Adrenal gland (tissue), 12 donors: Measurements from ENCODE around the gene GLIS1. TPM values are rescaled to one million over a fixed set of nuclear protein-coding genes. Genes with fewer than 3 reads are reported as not detected.

ENCODE experiments used
- DNase-seq, 7 donors: peaks; one replicate each; pipeline ENCODE4 v3.0.0-alpha.2; 2019 to 2020
- H3K27ac ChIP-seq, 5 donors: fragments of 200-600 bp; sonication (generic) in 4 of 5; 1 replicate in 3 of 5; 2 replicates in 2 of 5; pipeline versions ENCODE4 v1.5.1 to v1.8.0; 2016 to 2020; ENCODE audit warnings: mild to moderate bottlenecking in 1 of 5
- H3K27me3 ChIP-seq: fragments of 200-600 bp; 2 replicates; pipeline ENCODE4 v1.8.0; 2021
- H3K36me3 ChIP-seq, 2 donors: fragments of 200-600 bp; replicated peaks in 1 of 2; 1 replicate in 1 of 2; 2 replicates in 1 of 2; pipeline versions ENCODE4 v1.5.1 to v1.8.0; 2018 to 2022
- H3K4me1 ChIP-seq, 2 donors: fragments of 200-600 bp; replicated peaks in 1 of 2; 1 replicate in 1 of 2; 2 replicates in 1 of 2; pipeline versions ENCODE4 v1.5.1 to v1.8.0; 2018 to 2021
- H3K4me3 ChIP-seq, 4 donors: fragments of 200-600 bp; sonication (generic) in 3 of 4; one replicate each; pipeline ENCODE4 v1.5.1; 2016 to 2018
- H3K9me3 ChIP-seq, 3 donors: fragments of 200-600 bp; sonication (generic) in 1 of 3; replicated peaks in 1 of 3; 1 replicate in 2 of 3; 2 replicates in 1 of 3; pipeline versions ENCODE4 v1.5.1 to v1.8.0; 2016 to 2021
- POLR2A ChIP-seq, 2 donors: fragments of 450-650 bp; IDR thresholded peaks; one replicate each; pipeline ENCODE4 v1.6.1; 2017; ENCODE audit warnings: antibody characterized with exemption in 2 of 2, mild to moderate bottlenecking in 2 of 2, moderate library complexity in 1 of 2
- WGBS, 4 donors: extraction: QIAGEN DNeasy Blood & Tissue Kit in 2 of 4; methylation state at CpG; one replicate each; pipeline versions ENCODE4 v1.1.5 to v1.1.7; 2013 to 2017; 5-methylcytosine and 5-hydroxymethylcytosine counted together
- intact Hi-C, 2 donors: fragments of 100-400 bp; cut with DNase I; formaldehyde crosslinking; loops; one replicate each; pipeline versions ENCODE4 v1.14.1 to v1.15.0; 2022 to 2023
- polyA plus RNA-seq, 3 donors: library from polyadenylated mRNA; stranded (reverse); fragments of 200-250 nt in 2 of 3; fragments of 350-450 nt in 1 of 3; fragmentation: Illumina TruSeq in 1 of 3; extraction: RNeasy Lipid Tissue Mini Kit (QIAGEN cat#74804) in 1 of 3; gene quantifications; one replicate each; pipeline ENCODE4 v1.2.3, GENCODE V29; 2013 to 2014
- total RNA-seq, 9 donors: library from RNA; depleted of rRNA in 4 of 9; stranded (reverse); fragments of >200 nt in 4 of 9; fragments of 120-200 nt in 1 of 9; fragmentation: NEBNext Ultra II Directional in 1 of 9; extraction: Animal tissue kit (Norgen Biotek cat#: 25700) in 1 of 9; gene quantifications; one replicate each; pipeline versions ENCODE4 v1.1.0 to v1.2.4, GENCODE V29; 2013 to 2023
- TF ChIP-seq, protein P1 (sequence below), 6 experiments: fragments of 450-650 bp in 4 of 6; fragments of 200-600 bp in 2 of 6; sonication (generic) in 1 of 6; IDR thresholded peaks; 1 replicate in 5 of 6; 2 replicates in 1 of 6; pipeline versions ENCODE4 v1.5.1 to v1.8.0; 2016 to 2021; ENCODE audit warnings: antibody characterized with exemption in 6 of 6, mild to moderate bottlenecking in 2 of 6, moderate library complexity in 1 of 6
- donor health status: healthy with polysubstance abuse.
- donor health status: Bipolar disorder and iron deficiency.
- donor health status: DM: yes; HTN: yes; CAD: no.
- donor health status: DM: no; HTN: no; CAD: no.
- donor health status: DM: no; HTN: no; CAD: no.
- donor health status: DM: yes; HTN: yes; CAD: no.

Gene GLIS1
- total and polyA plus RNA-seq, 12 donors, result 0.08 to 0.37 (median 0.14) TPM; not detected in 6

DNA sequence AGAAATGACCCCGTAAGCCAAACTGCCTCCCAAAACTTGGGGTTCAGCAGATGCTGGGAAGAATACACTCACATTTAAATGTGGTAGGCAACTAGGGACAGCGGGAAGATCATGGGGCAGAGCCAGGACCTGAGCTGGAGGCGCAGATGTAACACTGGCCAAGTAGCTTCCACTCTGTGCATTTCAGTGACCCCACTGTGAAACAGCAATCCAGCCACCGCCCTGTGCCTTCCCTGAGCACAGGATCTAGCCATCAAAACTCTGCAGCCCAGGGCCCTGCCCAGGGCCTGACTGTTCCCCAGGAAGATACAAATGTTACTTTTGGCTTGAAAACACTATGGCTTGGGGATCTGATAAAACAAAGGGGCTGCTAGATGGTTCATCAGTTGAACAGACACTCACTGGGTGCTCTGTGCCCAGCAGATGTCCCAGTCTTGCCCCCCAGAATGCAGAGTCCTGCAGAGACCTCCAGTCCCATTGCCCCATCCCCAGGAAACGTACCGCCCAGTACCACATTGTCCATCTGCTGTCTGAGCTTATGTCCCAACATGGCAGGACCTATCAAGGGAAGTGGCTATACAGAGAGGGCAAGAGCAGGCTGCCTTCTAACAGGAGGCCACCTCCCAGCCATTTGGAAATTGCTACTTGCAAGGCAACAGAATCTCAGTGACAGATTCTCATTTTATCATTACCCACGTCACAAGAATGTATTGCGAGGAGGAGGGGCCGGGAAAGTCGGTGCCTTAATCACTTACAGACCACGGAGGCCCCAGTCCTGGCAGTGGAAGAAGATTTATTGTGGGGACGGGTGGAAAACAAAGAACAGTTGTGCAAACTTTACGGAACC lies 155.7 kb downstream of the GLIS1 start:
- H3K4me1 ChIP-seq, result no peaks in the 10 kb centered on the region
- 76 to 89% (median 89%) methylated on average over 11 to 13 of the region's 13 CpGs for WGBS, 4 donors
- DNase-seq, result no peak
- intact Hi-C loops, result no loop called here
- no peak overlapping the region for H3K27ac ChIP-seq
- no peaks in the 10 kb centered on the region for H3K9me3 ChIP-seq
- H3K36me3 ChIP-seq, result no peaks in the 10 kb centered on the region
- no peak overlapping the region for H3K4me3 ChIP-seq
- TF ChIP-seq, protein P1, sequence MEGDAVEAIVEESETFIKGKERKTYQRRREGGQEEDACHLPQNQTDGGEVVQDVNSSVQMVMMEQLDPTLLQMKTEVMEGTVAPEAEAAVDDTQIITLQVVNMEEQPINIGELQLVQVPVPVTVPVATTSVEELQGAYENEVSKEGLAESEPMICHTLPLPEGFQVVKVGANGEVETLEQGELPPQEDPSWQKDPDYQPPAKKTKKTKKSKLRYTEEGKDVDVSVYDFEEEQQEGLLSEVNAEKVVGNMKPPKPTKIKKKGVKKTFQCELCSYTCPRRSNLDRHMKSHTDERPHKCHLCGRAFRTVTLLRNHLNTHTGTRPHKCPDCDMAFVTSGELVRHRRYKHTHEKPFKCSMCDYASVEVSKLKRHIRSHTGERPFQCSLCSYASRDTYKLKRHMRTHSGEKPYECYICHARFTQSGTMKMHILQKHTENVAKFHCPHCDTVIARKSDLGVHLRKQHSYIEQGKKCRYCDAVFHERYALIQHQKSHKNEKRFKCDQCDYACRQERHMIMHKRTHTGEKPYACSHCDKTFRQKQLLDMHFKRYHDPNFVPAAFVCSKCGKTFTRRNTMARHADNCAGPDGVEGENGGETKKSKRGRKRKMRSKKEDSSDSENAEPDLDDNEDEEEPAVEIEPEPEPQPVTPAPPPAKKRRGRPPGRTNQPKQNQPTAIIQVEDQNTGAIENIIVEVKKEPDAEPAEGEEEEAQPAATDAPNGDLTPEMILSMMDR (IDR thresholded peaks at IDR 0.05), result no peak
- no peak for TF ChIP-seq POLR2A (IDR thresholded peaks at IDR 0.05)
- H3K27me3 ChIP-seq, result no peaks in the 10 kb centered on the region

DNA sequence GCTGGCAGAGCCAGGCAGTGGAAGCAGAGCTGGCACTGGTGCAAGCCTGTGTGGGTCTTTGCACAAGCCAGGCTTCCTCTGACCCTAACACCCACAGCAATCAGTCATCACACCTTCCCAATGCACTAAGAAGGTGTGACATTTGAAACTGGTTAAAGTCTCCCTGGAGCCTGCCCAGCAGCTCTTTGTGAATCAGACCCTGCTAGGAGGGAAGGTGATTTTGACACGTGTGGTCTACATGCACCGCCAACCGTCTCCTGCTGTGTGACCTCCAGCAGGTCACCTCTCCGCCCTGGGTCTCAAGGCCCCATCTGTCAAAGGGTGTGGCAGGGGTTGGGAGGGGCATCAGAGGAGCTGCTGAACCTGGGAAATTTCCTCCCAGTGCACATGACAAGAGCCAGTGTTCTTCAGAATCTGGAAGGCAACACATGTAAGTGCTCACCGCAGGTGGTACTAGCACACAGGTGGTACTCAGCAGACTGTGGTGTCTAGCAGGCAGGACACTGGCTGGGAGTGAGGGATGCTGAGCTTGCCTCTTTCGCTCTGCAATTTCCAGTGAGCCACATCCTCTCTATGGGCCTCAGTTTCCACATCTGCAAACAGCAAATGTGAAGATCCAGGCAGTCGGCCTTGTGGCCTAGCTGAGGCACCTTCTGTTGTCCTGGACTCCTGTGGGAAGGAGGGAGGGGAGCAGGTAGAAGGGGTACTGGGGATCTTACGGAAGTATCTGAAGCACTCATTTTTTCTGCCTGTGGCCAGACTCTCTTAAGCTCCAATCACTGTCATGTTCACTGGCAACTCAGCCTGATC lies 156.5 kb downstream of the GLIS1 start:
- no peak for DNase-seq
- no peaks in the 10 kb centered on the region for H3K36me3 ChIP-seq
- H3K4me3 ChIP-seq, result no peak overlapping the region
- H3K27ac ChIP-seq, result no peak overlapping the region
- WGBS, 4 donors, result 82 to 84% (median 82%) methylated on average over 7 to 8 of the region's 8 CpGs
- no peaks in the 10 kb centered on the region for H3K27me3 ChIP-seq
- no peaks in the 10 kb centered on the region for H3K9me3 ChIP-seq
- intact Hi-C loops, result no loop called here
- no peak for TF ChIP-seq POLR2A (IDR thresholded peaks at IDR 0.05)
- TF ChIP-seq, protein P1 (IDR thresholded peaks at IDR 0.05), result no peak
- no peaks in the 10 kb centered on the region for H3K4me1 ChIP-seq

DNA sequence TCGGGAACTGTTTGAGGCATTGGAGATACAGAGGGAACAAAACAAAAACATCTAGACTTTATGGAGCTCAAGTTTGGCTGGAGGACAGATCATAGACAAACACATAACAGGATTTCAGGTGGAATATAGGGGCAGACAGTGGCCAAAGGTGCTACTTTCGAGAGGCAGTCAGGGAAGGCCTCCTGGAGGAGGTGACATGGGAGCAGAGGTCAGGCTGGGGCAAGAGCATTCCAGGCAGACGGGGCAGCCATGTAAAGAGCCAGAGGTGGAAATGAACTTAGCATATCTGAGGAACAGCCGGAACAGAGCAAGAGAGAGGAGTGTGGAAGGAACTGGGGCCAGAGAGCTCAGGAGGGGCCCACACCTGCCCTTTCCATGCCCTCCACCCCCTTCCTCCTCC lies 157.5 kb downstream of the GLIS1 start:
- Histone ChIP-seq H3K4me1 (no peaks in the 10 kb centered on the region), H3K9me3 (no peaks in the 10 kb centered on the region), H3K27me3 (no peaks in the 10 kb centered on the region), H3K36me3 (no peaks in the 10 kb centered on the region), H3K27ac (no peak overlapping the region), H3K4me3 (no peak overlapping the region)
- no peak for TF ChIP-seq POLR2A (IDR thresholded peaks at IDR 0.05)
- TF ChIP-seq, protein P1 (IDR thresholded peaks at IDR 0.05), result no peak
- intact Hi-C loops, result no loop called here
- no peak for DNase-seq
- 84 to 93% (median 86%) methylated on average over 4 of the region's 4 CpGs for WGBS, 4 donors

DNA sequence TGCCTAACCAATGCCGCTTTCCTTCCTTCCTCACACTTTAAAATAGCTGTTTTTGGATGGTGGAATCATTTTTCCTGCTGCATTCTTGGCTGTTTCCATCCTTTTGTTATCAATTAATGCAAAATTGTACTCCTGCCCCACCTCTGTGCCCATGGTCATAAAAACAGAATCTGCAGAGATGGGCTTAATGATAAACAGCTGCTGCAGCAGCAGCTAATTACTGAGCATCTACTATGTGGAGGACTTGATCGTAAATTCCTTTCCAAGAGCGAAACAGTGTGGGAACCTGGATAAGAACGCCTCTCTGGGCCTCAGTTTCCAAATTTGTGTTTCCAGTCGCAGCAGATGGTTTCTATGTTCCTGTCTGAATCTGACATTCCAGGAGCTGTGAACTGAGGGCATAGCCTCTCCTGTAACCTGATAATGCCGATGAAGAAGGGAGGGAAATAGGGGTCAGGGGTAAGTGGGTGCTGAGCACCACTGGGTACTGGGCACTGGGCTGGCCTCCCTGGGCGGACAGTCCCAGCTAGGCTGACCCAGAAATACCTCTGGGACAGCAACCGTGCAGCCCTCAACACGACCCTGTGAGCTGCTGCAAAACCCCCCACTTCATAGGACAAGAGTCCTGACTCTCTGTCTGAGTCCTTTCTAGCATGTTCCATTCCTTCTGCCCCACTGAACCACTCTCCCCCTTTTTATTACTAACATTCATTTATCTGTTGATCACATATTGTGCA lies 158.1 kb downstream of the GLIS1 start:
- no peak for TF ChIP-seq POLR2A (IDR thresholded peaks at IDR 0.05)
- TF ChIP-seq, protein P1 (IDR thresholded peaks at IDR 0.05), result no peak
- intact Hi-C loops, result no loop called here
- no peaks in the 10 kb centered on the region for H3K27me3 ChIP-seq
- no peak overlapping the region for H3K27ac ChIP-seq
- no peak overlapping the region for H3K4me3 ChIP-seq
- H3K9me3 ChIP-seq, result no peaks in the 10 kb centered on the region
- H3K4me1 ChIP-seq, result no peaks in the 10 kb centered on the region
- H3K36me3 ChIP-seq, result no peaks in the 10 kb centered on the region
- WGBS, 4 donors, result 78 to 89% (median 85%) methylated on average over 9 of the region's 9 CpGs
- no peak for DNase-seq
